GM19455 (cell line): ENCODE results near the gene RNF138.
"Not testable (repeated sequence)": the region's sequence is repeated elsewhere in the genome, so short reads cannot be mapped to it uniquely, and the experiment has no call there.

ENCODE experiments used
- ATAC-seq: cut with Tn5 transposase; IDR thresholded peaks from one replicate; pipeline ENCODE4 v1.9.1; 2021; ENCODE audit not compliant: unreplicated experiment

Gene RNF138

GRCh38 chr18:32095192-32095899, 3.7 kb downstream of the RNF138 start:
- ATAC-seq = no peak

- no peak for ATAC-seq
Observed at GRCh38 chr18:32095900-32096229, 4.2 kb downstream of the RNF138 start.

GRCh38 chr18:32096946-32097345, 5.3 kb downstream of the RNF138 start:
- ATAC-seq = no peak

GRCh38 chr18:32104516-32104915, 12.8 kb downstream of the RNF138 start:
- ATAC-seq = no peak

GRCh38 chr18:32110005-32110404, 18.3 kb downstream of the RNF138 start:
- no peak for ATAC-seq

GRCh38 chr18:32111706-32112105, 20.0 kb downstream of the RNF138 start:
- ATAC-seq = no peak

GRCh38 chr18:32112826-32113225, 21.2 kb downstream of the RNF138 start:
- ATAC-seq = no peak

- no peak for ATAC-seq
Observed at GRCh38 chr18:32114293-32114942, 22.7 kb downstream of the RNF138 start.

- no peak for ATAC-seq
Observed at GRCh38 chr18:32122039-32122438, 30.4 kb downstream of the RNF138 start.

- no peak for ATAC-seq
Observed at GRCh38 chr18:32126538-32126937, 34.9 kb downstream of the RNF138 start.

- ATAC-seq = no peak
Observed at GRCh38 chr18:32135625-32136024, 44.0 kb downstream of the RNF138 start.

GRCh38 chr18:32138332-32138982, 46.8 kb downstream of the RNF138 start:
- no peak for ATAC-seq

GRCh38 chr18:32139835-32140283, 48.2 kb downstream of the RNF138 start:
- ATAC-seq = no peak

GRCh38 chr18:32148185-32148870, 56.7 kb downstream of the RNF138 start:
- ATAC-seq = no peak

GRCh38 chr18:32152705-32153448, 61.2 kb downstream of the RNF138 start:
- no peak for ATAC-seq

- ATAC-seq = no peak
Observed at GRCh38 chr18:32156855-32157254, 65.2 kb downstream of the RNF138 start.

- no peak for ATAC-seq
Observed at GRCh38 chr18:32157580-32157979, 65.9 kb downstream of the RNF138 start.

GRCh38 chr18:32158108-32158624, 66.5 kb downstream of the RNF138 start:
- peak; percentile 92 for ATAC-seq

- not testable (repeated sequence) for ATAC-seq
Observed at GRCh38 chr18:32158631-32159030, 67.0 kb downstream of the RNF138 start.

GRCh38 chr18:32160547-32160946, 68.9 kb downstream of the RNF138 start:
- ATAC-seq = no peak
